Neural cell (in vitro differentiated cells): ENCODE results near the gene PLIN4. TPM values are rescaled to one million over a fixed set of nuclear protein-coding genes. Genes with fewer than 3 reads are reported as not detected.

Source experiments
- H2AFZ ChIP-seq: fragments of 200-600, 300-800 bp; sonication (generic), shearing (Covaris generic); 2 replicates; pipeline ENCODE4 v1.6.0; 2014; ENCODE audit warnings: low read depth, mild to moderate bottlenecking, antibody characterized with exemption, low read length, moderate library complexity
- H3F3A ChIP-seq: fragments of 200-600 bp; shearing (Covaris generic); 2 replicates; pipeline ENCODE4 v1.6.1; 2016; ENCODE audit warnings: mild to moderate bottlenecking, moderate library complexity, mixed read lengths, antibody characterized with exemption, low read length; ENCODE audit not compliant: insufficient read depth, poor library complexity, severe bottlenecking
- H3K27ac ChIP-seq: fragments of 200-600, 300-800 bp; sonication (generic), shearing (Covaris generic); 2 replicates; pipeline ENCODE4 v1.5.1; 2014; ENCODE audit warnings: mild to moderate bottlenecking, low read length, moderate library complexity
- H3K27me3 ChIP-seq: fragments of 300-800, 200-600 bp; sonication (generic), shearing (Covaris generic); 2 replicates; pipeline ENCODE4 v1.6.0; 2014; ENCODE audit warnings: mild to moderate bottlenecking, low read depth, low read length, moderate library complexity; ENCODE audit not compliant: insufficient read depth
- H3K36me3 ChIP-seq: fragments of 300-800, 200-600 bp; sonication (generic), shearing (Covaris generic); 2 replicates; pipeline ENCODE4 v1.5.1; 2014; ENCODE audit warnings: mild to moderate bottlenecking, antibody characterized with exemption, low read length, moderate library complexity; ENCODE audit not compliant: insufficient read depth
- H3K4me2 ChIP-seq: fragments of 300-800, 200-600 bp; sonication (generic), shearing (Covaris generic); 2 replicates; pipeline ENCODE4 v1.6.0; 2014; ENCODE audit warnings: mild to moderate bottlenecking, low read length
- H3K4me3 ChIP-seq: fragments of 300-800, 200-600 bp; sonication (generic), shearing (Covaris generic); 2 replicates; pipeline ENCODE4 v1.5.1; 2014; ENCODE audit warnings: mild to moderate bottlenecking, low read length, moderate library complexity
- H3K79me2 ChIP-seq: fragments of 200-600 bp; shearing (Covaris generic); replicated peaks from 2 replicates; pipeline ENCODE4 v1.6.0; 2014; ENCODE audit warnings: mild to moderate bottlenecking, low read length, moderate library complexity; ENCODE audit not compliant: insufficient read depth
- H3K9ac ChIP-seq: fragments of 300-800, 200-600 bp; sonication (generic), shearing (Covaris generic); 2 replicates; pipeline ENCODE4 v1.6.1; 2016; ENCODE audit warnings: mild to moderate bottlenecking, low read length, mixed read lengths
- H3K9me2 ChIP-seq: fragments of 200-600 bp; shearing (Covaris generic); 2 replicates; pipeline ENCODE4 v1.6.1; 2016; ENCODE audit warnings: mild to moderate bottlenecking, low read length, mixed read lengths; ENCODE audit not compliant: insufficient read depth
- H3K9me3 ChIP-seq: fragments of 200-600, 300-800 bp; sonication (generic), shearing (Covaris generic); 2 replicates; pipeline ENCODE4 v1.6.1; 2016; ENCODE audit warnings: mild to moderate bottlenecking, mixed run types, low read length, moderate library complexity, mixed read lengths
- H4K20me1 ChIP-seq: fragments of 200-600 bp; shearing (Covaris generic); 2 replicates; pipeline ENCODE4 v1.6.1; 2016; ENCODE audit warnings: mild to moderate bottlenecking, mixed run types; ENCODE audit not compliant: insufficient read depth
- EP300 ChIP-seq: fragments of 450-650 bp; conservative IDR thresholded peaks from 2 replicates; pipeline ENCODE4 v1.6.1; 2014; ENCODE audit warnings: antibody characterized with exemption, mild to moderate bottlenecking, moderate library complexity; ENCODE audit not compliant: poor library complexity, severe bottlenecking
- EZH2 ChIP-seq: fragments of 200-600, 300-800 bp; shearing (Covaris generic), sonication (generic); IDR thresholded peaks from 2 replicates; pipeline ENCODE4 v1.6.1; 2014; ENCODE audit warnings: antibody characterized with exemption, low read length, borderline replicate concordance, mild to moderate bottlenecking; ENCODE audit not compliant: insufficient read depth, poor library complexity, severe bottlenecking
- MXI1 ChIP-seq: fragments of 450-650 bp; conservative IDR thresholded peaks from 2 replicates; pipeline ENCODE4 v1.6.1; 2014; ENCODE audit warnings: antibody characterized with exemption, mild to moderate bottlenecking; ENCODE audit not compliant: poor library complexity, severe bottlenecking
- POLR2AphosphoS5 ChIP-seq: IDR thresholded peaks from 2 replicates; pipeline ENCODE4 v1.6.1; 2012
- RAD21 ChIP-seq: fragments of 450-650 bp; conservative IDR thresholded peaks from 2 replicates; pipeline ENCODE4 v1.6.1; 2014; ENCODE audit warnings: antibody characterized with exemption, mild to moderate bottlenecking, moderate library complexity
- SMC3 ChIP-seq: fragments of 450-650 bp; conservative IDR thresholded peaks from 2 replicates; pipeline ENCODE4 v1.6.1; 2014; ENCODE audit warnings: antibody characterized with exemption, mild to moderate bottlenecking, moderate library complexity; ENCODE audit not compliant: poor library complexity
- TAF1 ChIP-seq: IDR thresholded peaks from 2 replicates; pipeline ENCODE4 v1.6.1; 2012; ENCODE audit warnings: low read depth
- polyA plus RNA-seq: library from polyadenylated mRNA; depleted of rRNA; stranded (reverse); fragments of >200 nt; gene quantifications from 2 replicates; pipeline ENCODE4 v1.2.3, GENCODE V29; 2014
- TF ChIP-seq, protein P1 (sequence below): fragments of 450-650 bp; IDR thresholded peaks from 2 replicates; pipeline ENCODE4 v1.5.1; 2014; ENCODE audit warnings: antibody characterized with exemption, mild to moderate bottlenecking, moderate library complexity; ENCODE audit not compliant: poor library complexity, severe bottlenecking
- TF ChIP-seq, protein P2 (sequence below): IDR thresholded peaks from 2 replicates; pipeline ENCODE4 v1.6.1; 2012; ENCODE audit warnings: borderline replicate concordance

PLIN4 gene
- polyA plus RNA-seq, 1 donor from 2014 or later, result not detected

DNA sequence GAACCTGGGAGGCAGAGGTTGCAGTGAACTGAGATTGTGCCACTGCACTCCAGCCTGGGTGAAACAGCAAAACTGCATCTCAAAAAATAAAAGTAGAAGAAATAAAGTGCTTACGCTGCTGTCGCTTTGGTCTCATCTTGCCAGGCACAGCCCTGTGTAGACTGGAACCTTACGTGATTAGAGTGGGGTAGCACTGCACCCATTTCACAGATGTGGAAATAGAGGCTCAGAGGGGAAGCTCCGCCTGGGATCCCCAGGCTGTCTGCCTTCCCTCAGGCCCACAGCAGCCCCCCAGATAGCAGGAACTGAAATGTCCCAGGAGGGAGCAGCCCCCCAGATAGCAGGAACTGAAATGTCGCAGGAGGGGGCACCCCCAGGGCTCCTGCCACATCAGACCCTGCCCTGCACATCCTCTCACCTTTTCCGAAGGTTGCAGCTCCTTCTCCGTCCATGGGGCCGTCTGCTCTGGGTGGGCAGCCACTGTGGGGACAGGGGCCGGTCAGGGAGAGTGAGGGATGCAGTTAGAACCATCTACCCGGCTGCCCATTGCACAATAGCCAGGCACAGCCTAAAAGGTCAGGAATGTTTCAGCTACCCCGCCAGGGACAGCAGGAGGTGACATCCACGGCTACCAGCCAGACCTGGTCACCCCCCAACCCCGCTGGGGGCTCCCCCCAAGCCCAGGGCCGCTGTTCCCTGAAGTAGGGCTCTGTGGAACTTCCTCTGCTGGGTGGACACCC, 1.9 kb downstream of the PLIN4 start:
- Histone ChIP-seq H3K27ac (no peak overlapping the region), H3K36me3 (no peaks in the 10 kb centered on the region)

DNA sequence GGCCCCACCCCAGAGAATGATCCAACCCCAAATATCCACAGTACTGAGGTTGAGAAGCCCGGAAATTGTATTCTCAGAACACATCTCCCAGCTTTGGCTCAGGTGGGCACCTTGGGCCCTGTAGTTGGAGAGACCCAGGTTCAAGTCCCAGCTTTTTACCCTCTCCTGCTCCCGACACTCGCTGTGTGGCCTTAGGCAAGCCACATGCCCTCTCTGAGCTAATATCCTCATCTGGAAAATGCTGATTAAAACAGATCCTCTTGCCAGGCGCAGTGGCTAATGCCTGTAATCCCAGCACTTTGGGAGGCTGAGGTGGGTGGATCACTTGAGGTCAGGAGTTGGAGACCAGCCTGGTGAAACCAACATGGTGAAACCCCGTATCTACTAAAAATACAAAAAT, 2.6 kb downstream of the PLIN4 start:
- no peak overlapping the region for H3K27ac ChIP-seq
- no peaks in the 10 kb centered on the region for H3K9me3 ChIP-seq
- no peaks in the 10 kb centered on the region for H4K20me1 ChIP-seq
- H3K4me3 ChIP-seq, result no peak overlapping the region
- H3K9me2 ChIP-seq, result no peaks in the 10 kb centered on the region
- no peak overlapping the region for H3K9ac ChIP-seq
- H3K36me3 ChIP-seq, result no peaks in the 10 kb centered on the region
- H3K27me3 ChIP-seq, result no peaks in the 10 kb centered on the region
- no peaks in the 10 kb centered on the region for H3K79me2 ChIP-seq
- no peak overlapping the region for H3K4me2 ChIP-seq
- no peak overlapping the region for H2AFZ ChIP-seq
- TF ChIP-seq EZH2, result no peak
- TF ChIP-seq, protein P1, sequence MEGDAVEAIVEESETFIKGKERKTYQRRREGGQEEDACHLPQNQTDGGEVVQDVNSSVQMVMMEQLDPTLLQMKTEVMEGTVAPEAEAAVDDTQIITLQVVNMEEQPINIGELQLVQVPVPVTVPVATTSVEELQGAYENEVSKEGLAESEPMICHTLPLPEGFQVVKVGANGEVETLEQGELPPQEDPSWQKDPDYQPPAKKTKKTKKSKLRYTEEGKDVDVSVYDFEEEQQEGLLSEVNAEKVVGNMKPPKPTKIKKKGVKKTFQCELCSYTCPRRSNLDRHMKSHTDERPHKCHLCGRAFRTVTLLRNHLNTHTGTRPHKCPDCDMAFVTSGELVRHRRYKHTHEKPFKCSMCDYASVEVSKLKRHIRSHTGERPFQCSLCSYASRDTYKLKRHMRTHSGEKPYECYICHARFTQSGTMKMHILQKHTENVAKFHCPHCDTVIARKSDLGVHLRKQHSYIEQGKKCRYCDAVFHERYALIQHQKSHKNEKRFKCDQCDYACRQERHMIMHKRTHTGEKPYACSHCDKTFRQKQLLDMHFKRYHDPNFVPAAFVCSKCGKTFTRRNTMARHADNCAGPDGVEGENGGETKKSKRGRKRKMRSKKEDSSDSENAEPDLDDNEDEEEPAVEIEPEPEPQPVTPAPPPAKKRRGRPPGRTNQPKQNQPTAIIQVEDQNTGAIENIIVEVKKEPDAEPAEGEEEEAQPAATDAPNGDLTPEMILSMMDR, result no peak
- no peak for TF ChIP-seq POLR2AphosphoS5
- TF ChIP-seq MXI1, result no peak
- TF ChIP-seq, protein P2, sequence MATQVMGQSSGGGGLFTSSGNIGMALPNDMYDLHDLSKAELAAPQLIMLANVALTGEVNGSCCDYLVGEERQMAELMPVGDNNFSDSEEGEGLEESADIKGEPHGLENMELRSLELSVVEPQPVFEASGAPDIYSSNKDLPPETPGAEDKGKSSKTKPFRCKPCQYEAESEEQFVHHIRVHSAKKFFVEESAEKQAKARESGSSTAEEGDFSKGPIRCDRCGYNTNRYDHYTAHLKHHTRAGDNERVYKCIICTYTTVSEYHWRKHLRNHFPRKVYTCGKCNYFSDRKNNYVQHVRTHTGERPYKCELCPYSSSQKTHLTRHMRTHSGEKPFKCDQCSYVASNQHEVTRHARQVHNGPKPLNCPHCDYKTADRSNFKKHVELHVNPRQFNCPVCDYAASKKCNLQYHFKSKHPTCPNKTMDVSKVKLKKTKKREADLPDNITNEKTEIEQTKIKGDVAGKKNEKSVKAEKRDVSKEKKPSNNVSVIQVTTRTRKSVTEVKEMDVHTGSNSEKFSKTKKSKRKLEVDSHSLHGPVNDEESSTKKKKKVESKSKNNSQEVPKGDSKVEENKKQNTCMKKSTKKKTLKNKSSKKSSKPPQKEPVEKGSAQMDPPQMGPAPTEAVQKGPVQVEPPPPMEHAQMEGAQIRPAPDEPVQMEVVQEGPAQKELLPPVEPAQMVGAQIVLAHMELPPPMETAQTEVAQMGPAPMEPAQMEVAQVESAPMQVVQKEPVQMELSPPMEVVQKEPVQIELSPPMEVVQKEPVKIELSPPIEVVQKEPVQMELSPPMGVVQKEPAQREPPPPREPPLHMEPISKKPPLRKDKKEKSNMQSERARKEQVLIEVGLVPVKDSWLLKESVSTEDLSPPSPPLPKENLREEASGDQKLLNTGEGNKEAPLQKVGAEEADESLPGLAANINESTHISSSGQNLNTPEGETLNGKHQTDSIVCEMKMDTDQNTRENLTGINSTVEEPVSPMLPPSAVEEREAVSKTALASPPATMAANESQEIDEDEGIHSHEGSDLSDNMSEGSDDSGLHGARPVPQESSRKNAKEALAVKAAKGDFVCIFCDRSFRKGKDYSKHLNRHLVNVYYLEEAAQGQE, result no peak
- TF ChIP-seq SMC3, result no peak
- no peaks in the 10 kb centered on the region for H3F3A ChIP-seq

More for the DNA sequence above, 1.9 kb downstream of the PLIN4 start:
- no peaks in the 10 kb centered on the region for H3K9me2 ChIP-seq
- H2AFZ ChIP-seq, result no peak overlapping the region
- no peaks in the 10 kb centered on the region for H4K20me1 ChIP-seq
- H3K27me3 ChIP-seq, result no peaks in the 10 kb centered on the region
- no peak overlapping the region for H3K4me3 ChIP-seq
- no peak overlapping the region for H3K4me2 ChIP-seq
- no peaks in the 10 kb centered on the region for H3K79me2 ChIP-seq
- no peaks in the 10 kb centered on the region for H3K9me3 ChIP-seq
- TF ChIP-seq TAF1 (no peak), RAD21 (no peak), EP300 (no peak), SMC3 (no peak), POLR2AphosphoS5 (no peak), EZH2 (no peak), MXI1 (no peak)
- TF ChIP-seq, protein P2, result no peak
- TF ChIP-seq, protein P1, result no peak
- no peaks in the 10 kb centered on the region for H3F3A ChIP-seq
- no peak overlapping the region for H3K9ac ChIP-seq
